Mucosa of descending colon (tissue), 3 donors: ENCODE results near the gene C15orf62. TPM values are rescaled to one million over a fixed set of nuclear protein-coding genes. Genes with fewer than 3 reads are reported as not detected.

Source experiments
- ATAC-seq: fragments of 200-7000 bp; cut with Tn5 transposase; one replicate; pipeline ENCODE4 v1.9.1; 2020; ENCODE audit warnings: mild to moderate bottlenecking, moderate library complexity
- DNase-seq, 3 donors: peaks; one replicate each; pipeline ENCODE4 v3.0.0-alpha.2; 2020
- H3K36me3 ChIP-seq: fragments of 200-600 bp; one replicate; pipeline ENCODE4 v1.8.0; 2021; ENCODE audit warnings: low read depth, mild to moderate bottlenecking
- H3K4me1 ChIP-seq: fragments of 200-600 bp; one replicate; pipeline ENCODE4 v1.8.0; 2021; ENCODE audit warnings: low read depth, mild to moderate bottlenecking
- H3K4me3 ChIP-seq: fragments of 200-600 bp; one replicate; pipeline ENCODE4 v1.8.0; 2021; ENCODE audit warnings: mild to moderate bottlenecking
- H3K9me3 ChIP-seq: fragments of 200-600 bp; one replicate; pipeline ENCODE4 v1.8.0; 2021; ENCODE audit warnings: mild to moderate bottlenecking
- CTCF ChIP-seq: fragments of 200-600 bp; IDR thresholded peaks from one replicate; pipeline ENCODE4 v1.8.0; 2022; ENCODE audit warnings: antibody characterized with exemption, mild to moderate bottlenecking
- intact Hi-C, 2 donors: fragments of 100-400 bp; cut with DNase I in 1 of 2; cut with micrococcal nuclease in 1 of 2; formaldehyde crosslinking; loops; one replicate each; pipeline versions ENCODE4 v1.11.0 to v1.11.1; 2022; cut with DNase I, micrococcal nuclease
- total RNA-seq, 3 donors: library from RNA; stranded (reverse); fragmentation: NEBNext Ultra II Directional in 2 of 3; extraction: Animal tissue kit (Norgen Biotek cat#: 25700) in 2 of 3; gene quantifications; one replicate each; pipeline versions ENCODE4 v1.2.1 to v1.2.4, GENCODE V29; 2021 to 2023
- donor health status: DM: no; HTN: no; CAD: no; lungs with moderate emphysema.
- donor health status: DM: no; HTN: no; CAD: no.
- donor health status: DM: no; HTN: yes; CAD: no.

C15orf62 gene
- total RNA-seq, 3 donors from 2014 or later, result 0.32 to 0.63 (median 0.35) TPM

- TF ChIP-seq CTCF, result no peak
- no peaks in the 10 kb centered on the region for H3K36me3 ChIP-seq
- H3K4me1 ChIP-seq, result peaks cover 49% of the 10 kb centered on the region
- DNase-seq, result peak in 1 of 3 donors; percentile 17
- ATAC-seq, result no peak
- no peaks in the 10 kb centered on the region for H3K9me3 ChIP-seq
- no peak overlapping the region for H3K4me3 ChIP-seq
- intact Hi-C loops, result no loop called here
Measured at GRCh38 chr15:40792394-40792793, 22.6 kb downstream of the C15orf62 start.

GRCh38 chr15:40793216-40793989 lies 23.6 kb downstream of the C15orf62 start:
- peaks cover 41% of the 10 kb centered on the region for H3K4me1 ChIP-seq
- ATAC-seq (peak; percentile 94), DNase-seq (peak; percentile 61 to 91 (median 77))
- H3K4me3 ChIP-seq, result no peak overlapping the region
- intact Hi-C loops, result no loop called here
- no peaks in the 10 kb centered on the region for H3K36me3 ChIP-seq
- no peak for TF ChIP-seq CTCF
- H3K9me3 ChIP-seq, result no peaks in the 10 kb centered on the region

- Histone ChIP-seq H3K9me3 (no peaks in the 10 kb centered on the region), H3K4me1 (peaks cover 29% of the 10 kb centered on the region), H3K36me3 (no peaks in the 10 kb centered on the region), H3K4me3 (no peak overlapping the region)
- intact Hi-C loops, result no loop called here
- DNase-seq, result no peak
- TF ChIP-seq CTCF, result no peak
- ATAC-seq, result no peak
Measured at GRCh38 chr15:40796041-40796440, 26.3 kb downstream of the C15orf62 start.

- TF ChIP-seq CTCF, result no peak
- no peaks in the 10 kb centered on the region for H3K9me3 ChIP-seq
- H3K36me3 ChIP-seq, result no peaks in the 10 kb centered on the region
- intact Hi-C loops, result no loop called here
- peaks cover 29% of the 10 kb centered on the region for H3K4me1 ChIP-seq
- H3K4me3 ChIP-seq, result no peak overlapping the region
- no peak for ATAC-seq
- DNase-seq, result no peak
Measured at GRCh38 chr15:40796512-40796911, 26.7 kb downstream of the C15orf62 start.

GRCh38 chr15:40799523-40799922 lies 29.7 kb downstream of the C15orf62 start:
- peaks cover 19% of the 10 kb centered on the region for H3K4me1 ChIP-seq
- no peak overlapping the region for H3K4me3 ChIP-seq
- intact Hi-C loops, result no loop called here
- DNase-seq, result no peak
- H3K9me3 ChIP-seq, result no peaks in the 10 kb centered on the region
- no peak for ATAC-seq
- TF ChIP-seq CTCF, result no peak
- no peaks in the 10 kb centered on the region for H3K36me3 ChIP-seq
